Neural progenitor cell (in vitro differentiated cells): ENCODE measurements around the gene MIEF2. TPM values are rescaled to one million over a fixed set of nuclear protein-coding genes. Genes with fewer than 3 reads are reported as not detected.

Experiments used
- DNase-seq: peaks from one replicate; pipeline ENCODE4 v3.0.0-alpha.2; 2016; ENCODE audit warnings: low spot score
- H2AFZ ChIP-seq: fragments of 200-600 bp; sonication (generic); replicated peaks from 2 replicates; pipeline ENCODE4 v1.6.1; 2016; ENCODE audit warnings: antibody characterized with exemption
- H3F3A ChIP-seq: fragments of 200-600 bp; sonication (generic); 2 replicates; pipeline ENCODE4 v1.6.1; 2016; ENCODE audit warnings: antibody characterized with exemption, low read depth
- H3K27ac ChIP-seq: fragments of 200-600 bp; sonication (generic); 2 replicates; pipeline ENCODE4 v1.5.1; 2016; ENCODE audit warnings: mild to moderate bottlenecking
- H3K27me3 ChIP-seq: fragments of 200-600 bp; sonication (generic); 2 replicates; pipeline ENCODE4 v1.6.1; 2016; ENCODE audit warnings: mild to moderate bottlenecking, moderate library complexity
- H3K36me3 ChIP-seq: fragments of 200-600 bp; sonication (generic); 2 replicates; pipeline ENCODE4 v1.5.1; 2016
- H3K4me1 ChIP-seq: fragments of 200-600 bp; sonication (generic); 2 replicates; pipeline ENCODE4 v1.6.1; 2016; ENCODE audit warnings: mixed run types
- H3K4me2 ChIP-seq: fragments of 200-600 bp; sonication (generic); 2 replicates; pipeline ENCODE4 v1.6.1; 2016
- H3K4me3 ChIP-seq: fragments of 200-600 bp; sonication (generic); 2 replicates; pipeline ENCODE4 v1.5.1; 2016
- H3K79me2 ChIP-seq: fragments of 200-600 bp; sonication (generic); 2 replicates; pipeline ENCODE4 v1.6.1; 2016; ENCODE audit warnings: low read depth
- H3K9ac ChIP-seq: fragments of 200-600 bp; sonication (generic); 2 replicates; pipeline ENCODE4 v1.6.1; 2016
- H3K9me3 ChIP-seq: fragments of 200-600 bp; sonication (generic); 2 replicates; pipeline ENCODE4 v1.5.1; 2016; ENCODE audit warnings: low read depth
- H4K20me1 ChIP-seq: fragments of 200-600 bp; sonication (generic); 2 replicates; pipeline ENCODE4 v1.6.1; 2016; ENCODE audit warnings: low read depth
- H3K27ac Mint-ChIP-seq: 3 replicates; pipeline ENCODE4 v1.8.0; 2021; ENCODE audit warnings: mixed read lengths
- H3K27me3 Mint-ChIP-seq: 2 replicates; pipeline ENCODE4 v1.8.0; 2022; ENCODE audit warnings: low read depth, mild to moderate bottlenecking, inconsistent platforms, moderate library complexity, mixed read lengths; ENCODE audit not compliant: insufficient read depth
- H3K36me3 Mint-ChIP-seq: 3 replicates; pipeline ENCODE4 v1.8.0; 2021; ENCODE audit warnings: mixed read lengths
- H3K4me1 Mint-ChIP-seq: 3 replicates; pipeline ENCODE4 v1.8.0; 2021; ENCODE audit warnings: mixed read lengths
- H3K4me3 Mint-ChIP-seq: 3 replicates; pipeline ENCODE4 v1.8.0; 2021; ENCODE audit warnings: mild to moderate bottlenecking, moderate library complexity, mixed read lengths
- H3K9me3 Mint-ChIP-seq: 3 replicates; pipeline ENCODE4 v1.8.0; 2020; ENCODE audit warnings: mixed read lengths
- CTCF ChIP-seq: fragments of 200-600 bp; sonication (generic); IDR thresholded peaks from 2 replicates; pipeline ENCODE4 v1.5.1; 2017; ENCODE audit warnings: antibody characterized with exemption, mild to moderate bottlenecking
- EZH2 ChIP-seq: fragments of 200-600 bp; sonication (generic); IDR thresholded peaks from 2 replicates; pipeline ENCODE4 v1.6.1; 2017; ENCODE audit warnings: antibody characterized with exemption, mild to moderate bottlenecking, moderate library complexity
- EZH2phosphoT487 ChIP-seq: fragments of 200-600 bp; sonication (generic); IDR thresholded peaks from 2 replicates; pipeline ENCODE4 v1.6.1; 2017; ENCODE audit warnings: antibody characterized with exemption
- total RNA-seq: library from RNA; depleted of rRNA; stranded (reverse); fragments of >200 nt; gene quantifications from 2 replicates; pipeline ENCODE4 v1.2.3, GENCODE V29; 2015; ENCODE audit warnings: low replicate concordance

MIEF2 gene
- total RNA-seq, 1 donor from 2014 or later, result 8.1 TPM

- H3K27ac Mint-ChIP-seq, result no peak overlapping the region
These were observed 9.8 kb upstream of the MIEF2 start for GRCh38 chr17:18250708-18251107.

GRCh38 chr17:18251204-18251603, 9.3 kb upstream of the MIEF2 start:
- no peak overlapping the region for H3K4me3 ChIP-seq
- H3K79me2 ChIP-seq, result peaks cover 1% of the 10 kb centered on the region
- H3K4me2 ChIP-seq, result no peak overlapping the region
- peaks cover 44% of the 10 kb centered on the region for H4K20me1 ChIP-seq
- no peaks in the 10 kb centered on the region for H3K9me3 Mint-ChIP-seq
- no peak overlapping the region for H3K27ac Mint-ChIP-seq
- TF ChIP-seq CTCF (no peak), EZH2 (no peak), EZH2phosphoT487 (no peak)
- H3K36me3 Mint-ChIP-seq, result peaks cover 9% of the 10 kb centered on the region
- H3K4me1 Mint-ChIP-seq, result peaks cover 21% of the 10 kb centered on the region
- H3K9ac ChIP-seq, result no peak overlapping the region
- no peak overlapping the region for H3K27ac ChIP-seq
- H3K4me1 ChIP-seq, result peaks cover 9% of the 10 kb centered on the region
- no peaks in the 10 kb centered on the region for H3K9me3 ChIP-seq
- peaks cover 8% of the 10 kb centered on the region for H3K27me3 Mint-ChIP-seq
- H2AFZ ChIP-seq, result no peak overlapping the region
- H3K36me3 ChIP-seq, result no peaks in the 10 kb centered on the region
- H3K4me3 Mint-ChIP-seq, result no peak overlapping the region
- H3F3A ChIP-seq, result peaks cover 27% of the 10 kb centered on the region
- H3K27me3 ChIP-seq, result no peaks in the 10 kb centered on the region
- DNase-seq, result no peak

More at GRCh38 chr17:18250708-18251107, 9.8 kb upstream of the MIEF2 start:
- no peaks in the 10 kb centered on the region for H3K27me3 ChIP-seq
- no peak overlapping the region for H3K4me3 ChIP-seq
- H3K79me2 ChIP-seq, result no peaks in the 10 kb centered on the region
- no peak overlapping the region for H3K4me2 ChIP-seq
- peaks cover 7% of the 10 kb centered on the region for H3K36me3 Mint-ChIP-seq
- H3K9me3 ChIP-seq, result no peaks in the 10 kb centered on the region
- peaks cover 8% of the 10 kb centered on the region for H3K27me3 Mint-ChIP-seq
- peaks cover 18% of the 10 kb centered on the region for H3K4me1 Mint-ChIP-seq
- no peak for DNase-seq
- H3K4me1 ChIP-seq, result peaks cover 9% of the 10 kb centered on the region
- H3K9ac ChIP-seq, result no peak overlapping the region
- H3K27ac ChIP-seq, result no peak overlapping the region
- H3K4me3 Mint-ChIP-seq, result no peak overlapping the region
- H3K9me3 Mint-ChIP-seq, result no peaks in the 10 kb centered on the region
- H3K36me3 ChIP-seq, result no peaks in the 10 kb centered on the region
- H4K20me1 ChIP-seq, result peaks cover 44% of the 10 kb centered on the region
- peaks cover 27% of the 10 kb centered on the region for H3F3A ChIP-seq
- TF ChIP-seq EZH2phosphoT487 (no peak), EZH2 (no peak), CTCF (no peak)
- no peak overlapping the region for H2AFZ ChIP-seq

- Histone ChIP-seq H3K4me1 (peaks cover 5% of the 10 kb centered on the region), H3K9ac (no peak overlapping the region), H2AFZ (no peak overlapping the region), H3K9me3 (no peaks in the 10 kb centered on the region), H3K36me3 (no peaks in the 10 kb centered on the region), H3K79me2 (peaks cover 11% of the 10 kb centered on the region), H3F3A (peaks cover 20% of the 10 kb centered on the region), H3K4me2 (no peak overlapping the region), H3K27me3 (no peaks in the 10 kb centered on the region), H3K4me3 (no peak overlapping the region), H3K27ac (no peak overlapping the region), H4K20me1 (peaks cover 44% of the 10 kb centered on the region)
- H3K4me3 Mint-ChIP-seq, result no peak overlapping the region
- DNase-seq, result no peak
- H3K9me3 Mint-ChIP-seq, result no peaks in the 10 kb centered on the region
- H3K36me3 Mint-ChIP-seq, result peaks cover 8% of the 10 kb centered on the region
- H3K27ac Mint-ChIP-seq, result no peak overlapping the region
- H3K27me3 Mint-ChIP-seq, result peaks cover 9% of the 10 kb centered on the region
- H3K4me1 Mint-ChIP-seq, result peaks cover 22% of the 10 kb centered on the region
- no peak for TF ChIP-seq EZH2phosphoT487
- no peak for TF ChIP-seq CTCF
These were observed 8.3 kb upstream of the MIEF2 start for GRCh38 chr17:18252160-18252559.
